Stomach (tissue), 9 donors: ENCODE measurements around the gene PPP1CA. TPM values are rescaled to one million over a fixed set of nuclear protein-coding genes. Genes with fewer than 3 reads are reported as not detected.

Experiments used
- DNase-seq, 2 donors: peaks; one replicate each; pipeline versions ENCODE4 v3.0.0 to v3.0.0-alpha.2; 2013 to 2019
- H3K27ac ChIP-seq, 5 donors: fragments of 200-600 bp in 4 of 5; sonication (generic) in 4 of 5; one replicate each; pipeline ENCODE4 v1.5.1; 2013 to 2019; ENCODE audit warnings: mild to moderate bottlenecking in 1 of 5, moderate library complexity in 1 of 5
- H3K27me3 ChIP-seq, 3 donors: fragments of 200-600 bp; sonication (generic); one replicate each; pipeline ENCODE4 v1.5.1; 2017 to 2019; ENCODE audit warnings: mixed run types in 1 of 3
- H3K36me3 ChIP-seq, 4 donors: fragments of 200-600 bp; sonication (generic); 1 replicate in 3 of 4; 2 replicates in 1 of 4; pipeline ENCODE4 v1.5.1; 2016 to 2019
- H3K4me1 ChIP-seq, 4 donors: fragments of 200-600 bp; sonication (generic); one replicate each; pipeline ENCODE4 v1.5.1; 2016 to 2019
- H3K4me3 ChIP-seq, 4 donors: fragments of 200-600 bp; sonication (generic) in 3 of 4; one replicate each; pipeline ENCODE4 v1.5.1; 2016 to 2019; ENCODE audit warnings: mild to moderate bottlenecking in 1 of 4
- H3K9me3 ChIP-seq, 4 donors: fragments of 200-600 bp; sonication (generic); one replicate each; pipeline ENCODE4 v1.5.1; 2016 to 2019
- EP300 ChIP-seq: sonication (generic); formaldehyde crosslinking; IDR thresholded peaks from one replicate; pipeline ENCODE4 v1.6.1; 2017; ENCODE audit warnings: antibody characterized with exemption
- POLR2A ChIP-seq, 4 donors: fragments of 450-650 bp; IDR thresholded peaks; one replicate each; pipeline ENCODE4 v1.6.1; 2016; ENCODE audit warnings: antibody characterized with exemption in 4 of 4, control low read depth in 2 of 4, mild to moderate bottlenecking in 1 of 4, moderate library complexity in 1 of 4
- POLR2AphosphoS5 ChIP-seq, 3 donors: sonication (generic); formaldehyde crosslinking; IDR thresholded peaks; one replicate each; pipeline ENCODE4 v1.6.1; 2016; ENCODE audit warnings: antibody characterized with exemption in 3 of 3
- WGBS, 5 donors: extraction: QIAGEN DNeasy Blood & Tissue Kit in 3 of 5; methylation state at CpG; one replicate each; pipeline versions ENCODE4 v1.1.5 to v1.1.7; 2013 to 2018; 5-methylcytosine and 5-hydroxymethylcytosine counted together
- intact Hi-C: fragments of 100-400 bp; cut with DNase I; formaldehyde crosslinking; loops from one replicate; pipeline ENCODE4 v1.15.1; 2023; ENCODE audit warnings: low total_unique reads
- polyA plus RNA-seq, 3 donors: library from polyadenylated mRNA; stranded (reverse); fragments of 200-250 nt; gene quantifications; one replicate each; pipeline ENCODE4 v1.2.3, GENCODE V29; 2013
- total RNA-seq, 5 donors: library from RNA; depleted of rRNA; stranded (reverse); fragments of >200 nt; gene quantifications; one replicate each; pipeline versions ENCODE4 v1.1.0 to v1.2.3, GENCODE V29; 2014 to 2016
- TF ChIP-seq, protein P1 (sequence below), 7 experiments: fragments of 450-650 bp in 4 of 7; fragments of 200-600 bp in 3 of 7; sonication (generic) in 3 of 7; IDR thresholded peaks; one replicate each; pipeline ENCODE4 v1.5.1; 2016 to 2019; ENCODE audit warnings: antibody characterized with exemption in 7 of 7, control low read depth in 2 of 7, mild to moderate bottlenecking in 1 of 7
- donor health status: healthy with polysubstance abuse.
- donor health status: Bipolar disorder and iron deficiency.
- donor health status: healthy.

PPP1CA gene
- total and polyA plus RNA-seq, 8 donors = 28.6 to 229 (median 107) TPM

DNA sequence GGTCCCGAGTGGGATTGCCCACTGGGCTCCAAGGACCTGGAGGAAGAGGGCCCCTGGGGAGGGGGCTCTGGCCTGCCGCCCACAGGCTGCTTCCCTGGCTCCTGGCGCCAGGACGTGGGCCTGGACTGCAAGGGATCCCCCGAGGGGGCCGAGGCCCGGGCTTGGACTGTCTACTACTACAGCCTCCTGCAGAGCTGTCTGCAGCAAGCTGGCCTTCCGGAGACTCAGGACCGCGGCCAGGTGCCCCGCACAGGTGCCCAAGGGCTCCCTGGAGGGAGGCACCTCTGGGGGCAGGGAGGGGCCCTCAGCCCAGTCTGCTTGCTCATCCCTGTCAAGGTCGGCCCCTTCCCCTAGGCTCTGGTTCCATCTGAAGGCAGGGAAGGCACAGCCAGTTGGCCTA, 15.8 kb upstream of the PPP1CA start:
- TF ChIP-seq POLR2AphosphoS5 (IDR thresholded peaks at IDR 0.05) (no peak), EP300 (no peak), POLR2A (IDR thresholded peaks at IDR 0.05) (no peak)
- TF ChIP-seq, protein P1, sequence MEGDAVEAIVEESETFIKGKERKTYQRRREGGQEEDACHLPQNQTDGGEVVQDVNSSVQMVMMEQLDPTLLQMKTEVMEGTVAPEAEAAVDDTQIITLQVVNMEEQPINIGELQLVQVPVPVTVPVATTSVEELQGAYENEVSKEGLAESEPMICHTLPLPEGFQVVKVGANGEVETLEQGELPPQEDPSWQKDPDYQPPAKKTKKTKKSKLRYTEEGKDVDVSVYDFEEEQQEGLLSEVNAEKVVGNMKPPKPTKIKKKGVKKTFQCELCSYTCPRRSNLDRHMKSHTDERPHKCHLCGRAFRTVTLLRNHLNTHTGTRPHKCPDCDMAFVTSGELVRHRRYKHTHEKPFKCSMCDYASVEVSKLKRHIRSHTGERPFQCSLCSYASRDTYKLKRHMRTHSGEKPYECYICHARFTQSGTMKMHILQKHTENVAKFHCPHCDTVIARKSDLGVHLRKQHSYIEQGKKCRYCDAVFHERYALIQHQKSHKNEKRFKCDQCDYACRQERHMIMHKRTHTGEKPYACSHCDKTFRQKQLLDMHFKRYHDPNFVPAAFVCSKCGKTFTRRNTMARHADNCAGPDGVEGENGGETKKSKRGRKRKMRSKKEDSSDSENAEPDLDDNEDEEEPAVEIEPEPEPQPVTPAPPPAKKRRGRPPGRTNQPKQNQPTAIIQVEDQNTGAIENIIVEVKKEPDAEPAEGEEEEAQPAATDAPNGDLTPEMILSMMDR (IDR thresholded peaks at IDR 0.05) = no peak
- intact Hi-C loops = no loop called here
- WGBS, 5 donors = 47 to 92% (median 74%) methylated on average over 3 to 12 of the region's 12 CpGs
- Histone ChIP-seq H3K27me3 (peaks cover 0 to 26% (median 0%) of the 10 kb centered on the region in 3 donors), H3K4me1 (peaks cover 60 to 68% (median 68%) of the 10 kb centered on the region in 4 donors), H3K4me3 (no peak overlapping the region), H3K27ac (peak overlapping the region in 4 of 5 donors; percentile 28 to 86 (median 74)), H3K9me3 (no peaks in the 10 kb centered on the region), H3K36me3 (no peaks in the 10 kb centered on the region)
- DNase-seq = no peak

DNA sequence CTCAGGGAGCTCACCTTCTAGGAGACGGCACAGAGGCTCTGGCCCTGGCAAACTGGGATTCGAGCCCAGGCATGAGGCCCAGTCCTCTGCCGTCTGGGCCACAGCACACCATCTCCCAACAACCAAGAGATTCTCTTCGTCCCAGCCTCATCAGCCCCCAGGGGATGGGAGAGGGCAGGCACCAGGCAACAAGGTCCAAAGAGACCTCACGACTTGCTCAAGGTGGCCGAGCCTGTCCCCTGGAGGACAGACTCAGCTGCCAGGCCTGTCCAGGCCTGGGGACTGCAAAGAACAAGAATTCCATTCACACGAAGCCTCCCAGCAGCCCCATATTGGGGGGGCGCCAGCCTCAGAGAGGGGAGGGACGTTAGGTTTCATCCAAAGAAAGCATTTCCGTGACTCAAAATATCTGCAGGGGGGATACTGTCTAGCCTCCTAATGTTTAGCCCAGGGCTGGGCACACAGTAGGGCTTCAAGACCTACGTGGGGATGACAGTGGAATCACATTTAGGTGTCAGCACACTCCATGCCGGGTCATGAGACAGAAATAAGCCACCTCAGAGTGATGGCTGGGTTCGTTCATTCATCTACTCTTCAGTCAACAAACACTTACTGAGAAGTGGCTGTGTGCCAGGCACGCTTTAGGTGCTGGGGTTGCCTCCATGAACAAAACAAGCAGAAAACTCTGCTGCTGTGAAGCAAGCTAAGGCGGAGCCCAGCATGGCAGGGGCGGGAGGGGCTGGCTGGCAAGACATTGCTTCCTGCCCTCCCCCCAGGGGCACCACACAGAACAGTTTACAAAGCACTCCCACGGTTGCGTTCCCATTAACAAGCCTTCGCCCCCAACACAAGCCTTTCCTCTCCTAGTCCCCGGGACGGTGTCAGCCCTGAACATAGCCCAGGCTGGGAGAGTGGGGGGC, 15.0 kb upstream of the PPP1CA start:
- Histone ChIP-seq H3K36me3 (no peaks in the 10 kb centered on the region), H3K9me3 (no peaks in the 10 kb centered on the region), H3K4me1 (peaks cover 60 to 72% (median 68%) of the 10 kb centered on the region in 4 donors), H3K27me3 (peaks cover 0 to 33% (median 0%) of the 10 kb centered on the region in 3 donors), H3K4me3 (peak overlapping the region in 2 of 4 donors; percentile 42 to 47), H3K27ac (peak overlapping the region; percentile 14 to 86 (median 66))
- DNase-seq = peak; percentile 79 to 91
- no peak for TF ChIP-seq EP300
- peak in 1 of 3 donors; percentile 35 for TF ChIP-seq POLR2AphosphoS5 (IDR thresholded peaks at IDR 0.05)
- 28 to 46% (median 42%) methylated on average over 15 to 21 of the region's 21 CpGs for WGBS, 5 donors
- intact Hi-C loops = no loop called here

DNA sequence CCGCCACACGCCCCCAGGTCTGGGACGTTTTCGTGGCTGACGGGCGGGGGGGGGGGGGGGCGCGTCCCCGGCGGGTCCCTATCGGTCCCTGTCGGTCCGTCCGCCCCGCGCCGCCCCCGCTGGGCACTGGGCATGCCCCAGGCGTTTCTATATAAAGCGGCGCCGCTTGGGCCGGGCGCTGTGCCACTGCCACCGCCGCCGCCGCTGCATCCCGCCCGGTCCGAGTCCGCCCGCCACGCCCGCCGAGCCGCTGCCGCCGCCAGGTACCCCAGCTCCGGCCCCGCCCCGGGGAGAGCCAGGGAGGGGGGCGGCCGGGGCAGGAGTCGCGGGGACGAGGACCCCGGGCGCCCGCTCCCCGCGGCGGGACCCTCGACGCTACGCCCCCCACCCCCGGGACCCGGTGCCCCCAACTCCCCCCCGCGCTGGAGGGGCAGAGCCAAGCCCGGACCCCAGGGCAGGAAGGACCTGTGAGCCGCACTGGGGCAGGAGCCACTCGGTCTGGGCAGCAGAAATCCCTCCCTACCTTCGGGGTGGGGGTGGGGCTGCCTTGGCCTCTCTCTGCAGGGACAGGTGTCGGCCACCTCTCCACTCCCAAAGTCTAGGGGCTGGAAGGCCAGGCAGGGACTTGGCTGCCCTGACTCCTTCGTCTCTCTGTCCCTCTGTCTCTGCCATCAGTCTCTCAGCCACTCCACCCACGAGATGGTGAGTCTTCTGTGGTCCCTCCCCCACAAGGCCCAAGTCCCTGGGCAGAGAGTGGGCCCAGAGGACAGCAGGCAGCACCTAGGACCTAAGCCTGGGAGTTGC, 14.0 kb upstream of the PPP1CA start, which contains the start of gene CARNS1:
Gene CARNS1, plus strand, starts transcription at position 178 of the 804 bp plus-strand sequence. Its CDS starts 522 bp downstream, at position 700.
- H3K9me3 ChIP-seq = no peaks in the 10 kb centered on the region
- peaks cover 55 to 73% (median 67%) of the 10 kb centered on the region in 4 donors for H3K4me1 ChIP-seq
- peaks cover 0 to 43% (median 0%) of the 10 kb centered on the region in 3 donors for H3K27me3 ChIP-seq
- WGBS, 5 donors = 3 to 10% (median 5%) methylated on average over 6 to 67 of the region's 67 CpGs
- H3K27ac ChIP-seq = peak within 1 kb of the TSS; percentile 14 to 86 (median 73)
- intact Hi-C loops = no loop called here
- H3K4me3 ChIP-seq = peak within 1 kb of the TSS; percentile 42 to 47 (median 44)
- H3K36me3 ChIP-seq = no peaks in the 10 kb centered on the region
- TF ChIP-seq EP300 (no peak), POLR2AphosphoS5 (IDR thresholded peaks at IDR 0.05) (no peak), POLR2A (IDR thresholded peaks at IDR 0.05) (no peak)
- TF ChIP-seq, protein P1 (IDR thresholded peaks at IDR 0.05) = no peak
- DNase-seq = peak in 1 of 2 donors; percentile 72

DNA sequence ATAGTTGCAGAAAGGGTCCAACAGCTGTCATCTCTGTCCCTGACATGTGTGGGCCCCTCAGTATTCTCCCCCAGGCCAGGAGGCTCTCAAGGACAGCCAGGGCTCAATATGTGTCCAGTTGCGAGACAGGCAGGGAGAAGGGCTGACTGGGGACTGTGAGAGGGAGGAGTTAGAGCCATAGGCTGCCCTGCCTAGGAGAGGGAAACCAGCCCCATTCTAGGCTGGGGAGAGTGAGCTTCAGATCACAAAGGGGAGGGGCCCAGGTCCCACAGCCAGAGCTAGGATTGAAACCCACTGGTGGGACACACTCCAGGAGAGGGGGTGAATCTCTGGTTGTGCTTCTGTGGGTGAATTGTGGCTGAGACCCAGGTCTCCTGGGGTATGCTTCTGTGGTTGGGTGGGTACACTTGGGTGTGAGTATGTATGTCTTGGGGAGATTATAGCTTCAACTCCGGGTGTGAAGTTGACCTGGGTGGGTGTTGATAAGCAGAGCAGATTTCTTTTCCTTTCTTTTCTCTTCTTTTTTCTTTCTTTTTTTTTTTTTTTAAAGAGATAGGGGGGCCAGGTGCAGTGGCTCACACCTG, 11.7 kb upstream of the PPP1CA start:
- Histone ChIP-seq H3K27ac (no peak overlapping the region), H3K4me3 (no peak overlapping the region), H3K36me3 (no peaks in the 10 kb centered on the region), H3K9me3 (no peaks in the 10 kb centered on the region), H3K4me1 (peaks cover 34 to 69% (median 63%) of the 10 kb centered on the region in 4 donors), H3K27me3 (peaks cover 0 to 66% (median 0%) of the 10 kb centered on the region in 3 donors)
- 33 to 58% (median 53%) methylated on average over 2 of the region's 2 CpGs for WGBS, 5 donors
- intact Hi-C loops = no loop called here
- TF ChIP-seq POLR2A (IDR thresholded peaks at IDR 0.05) (no peak), EP300 (no peak), POLR2AphosphoS5 (IDR thresholded peaks at IDR 0.05) (no peak)
- TF ChIP-seq, protein P1 (IDR thresholded peaks at IDR 0.05) = no peak
- no peak for DNase-seq
